Natural killer cell (primary cell): ENCODE results near the gene TRAPPC1. TPM values are rescaled to one million over a fixed set of nuclear protein-coding genes. Genes with fewer than 3 reads are reported as not detected.

Experiments
- ATAC-seq, 3 donors: fragments of 150-1000 bp in 2 of 3; fragments of 200-7000 bp in 1 of 3; cut with Tn5 transposase; 1 replicate in 1 of 3; 2 replicates in 2 of 3; pipeline ENCODE4 v1.10.0; 2021; ENCODE audit warnings: mild to moderate bottlenecking in 2 of 3, moderate library complexity in 2 of 3
- DNase-seq, 2 donors: peaks; one replicate each; pipeline versions ENCODE4 v3.0.0 to v3.0.0-alpha.2; 2013 to 2021; ENCODE audit warnings: mixed read lengths in 1 of 2
- H3K27ac ChIP-seq: one replicate; pipeline ENCODE4 v1.5.1; 2013; ENCODE audit warnings: mild to moderate bottlenecking, low read length
- H3K27me3 ChIP-seq: one replicate; pipeline ENCODE4 v1.6.1; 2013; ENCODE audit warnings: low read length; ENCODE audit not compliant: control insufficient read depth, insufficient read depth
- H3K36me3 ChIP-seq: one replicate; pipeline ENCODE4 v1.6.1; 2013; ENCODE audit warnings: low read length; ENCODE audit not compliant: control insufficient read depth, insufficient read depth
- H3K4me1 ChIP-seq: one replicate; pipeline ENCODE4 v1.6.1; 2013; ENCODE audit warnings: low read length; ENCODE audit not compliant: control insufficient read depth, insufficient read depth
- H3K4me3 ChIP-seq: one replicate; pipeline ENCODE4 v1.5.1; 2013; ENCODE audit warnings: low read length
- H3K9me3 ChIP-seq: one replicate; pipeline ENCODE4 v1.6.1; 2013; ENCODE audit warnings: low read length; ENCODE audit not compliant: control insufficient read depth, insufficient read depth
- H3K27ac Mint-ChIP-seq, 2 donors: one replicate each; pipeline ENCODE4 v1.8.0; 2022; ENCODE audit warnings: mild to moderate bottlenecking in 2 of 2, mixed read lengths in 2 of 2, moderate library complexity in 1 of 2
- H3K27me3 Mint-ChIP-seq, 2 donors: one replicate each; pipeline ENCODE4 v1.8.0; 2022; ENCODE audit warnings: low read depth in 2 of 2, mixed read lengths in 2 of 2
- H3K36me3 Mint-ChIP-seq: one replicate; pipeline ENCODE4 v1.8.0; 2022; ENCODE audit warnings: mixed read lengths
- H3K4me1 Mint-ChIP-seq, 2 donors: one replicate each; pipeline ENCODE4 v1.8.0; 2022; ENCODE audit warnings: mixed read lengths in 2 of 2
- H3K4me3 Mint-ChIP-seq: one replicate; pipeline ENCODE4 v1.8.0; 2022; ENCODE audit warnings: mild to moderate bottlenecking, moderate library complexity, mixed read lengths
- H3K9me3 Mint-ChIP-seq, 2 donors: one replicate each; pipeline ENCODE4 v1.8.0; 2022; ENCODE audit warnings: mixed read lengths in 2 of 2
- WGBS: methylation state at CpG from one replicate; pipeline ENCODE4 v1.1.7; 2013; ENCODE audit warnings: missing lambda C conversion rate; ENCODE audit not compliant: insufficient coverage; 5-methylcytosine and 5-hydroxymethylcytosine counted together
- intact Hi-C: fragments of 100-400 bp; cut with micrococcal nuclease; formaldehyde crosslinking; loops from one replicate; pipeline ENCODE4 v1.14.2; 2022
- total RNA-seq, 4 donors: library from RNA; stranded (reverse); fragments of 120-200 nt in 1 of 4; gene quantifications; one replicate each; pipeline versions ENCODE4 v1.2.3 to v1.2.4, GENCODE V29; 2013 to 2022
- TF ChIP-seq, protein P1 (sequence below): fragments of 200-600 bp; IDR thresholded peaks from one replicate; pipeline ENCODE4 v1.8.0; 2022; ENCODE audit warnings: antibody characterized with exemption

The TRAPPC1 gene
- total RNA-seq, 3 donors from 2014 or later (not counting 1 experiment from before 2014, with no cell fraction given) = 122 to 144 (median 135) TPM

DNA sequence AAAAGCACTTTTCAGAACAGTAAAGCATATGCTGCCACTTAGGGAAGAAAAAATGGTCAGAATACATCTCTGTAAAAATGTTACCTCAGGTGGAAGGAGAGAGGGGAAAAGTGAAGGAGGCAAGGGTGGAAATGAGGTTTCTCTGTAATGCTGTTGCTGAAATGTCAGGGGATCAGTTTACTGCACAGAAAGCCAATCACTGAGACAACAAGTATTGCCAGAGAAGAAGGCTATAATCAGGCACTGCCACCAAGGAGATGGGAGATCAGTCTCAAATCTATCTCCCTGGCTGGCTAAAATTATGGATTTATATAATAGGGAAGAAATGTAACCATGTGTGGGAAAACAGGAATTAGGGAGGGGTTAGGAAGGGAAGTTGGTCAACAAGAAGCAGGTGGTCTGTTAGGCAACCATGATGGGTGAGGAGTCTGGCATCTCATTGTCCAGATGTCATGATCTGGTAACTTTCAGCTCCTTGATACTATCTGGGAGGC is 42.9 kb upstream of the TRAPPC1 start:
- H3K9me3 ChIP-seq = peaks cover 22% of the 10 kb centered on the region
- no peaks in the 10 kb centered on the region for H3K4me1 ChIP-seq
- H3K27me3 ChIP-seq = no peaks in the 10 kb centered on the region
- no peaks in the 10 kb centered on the region for H3K36me3 ChIP-seq
- TF ChIP-seq, protein P1, sequence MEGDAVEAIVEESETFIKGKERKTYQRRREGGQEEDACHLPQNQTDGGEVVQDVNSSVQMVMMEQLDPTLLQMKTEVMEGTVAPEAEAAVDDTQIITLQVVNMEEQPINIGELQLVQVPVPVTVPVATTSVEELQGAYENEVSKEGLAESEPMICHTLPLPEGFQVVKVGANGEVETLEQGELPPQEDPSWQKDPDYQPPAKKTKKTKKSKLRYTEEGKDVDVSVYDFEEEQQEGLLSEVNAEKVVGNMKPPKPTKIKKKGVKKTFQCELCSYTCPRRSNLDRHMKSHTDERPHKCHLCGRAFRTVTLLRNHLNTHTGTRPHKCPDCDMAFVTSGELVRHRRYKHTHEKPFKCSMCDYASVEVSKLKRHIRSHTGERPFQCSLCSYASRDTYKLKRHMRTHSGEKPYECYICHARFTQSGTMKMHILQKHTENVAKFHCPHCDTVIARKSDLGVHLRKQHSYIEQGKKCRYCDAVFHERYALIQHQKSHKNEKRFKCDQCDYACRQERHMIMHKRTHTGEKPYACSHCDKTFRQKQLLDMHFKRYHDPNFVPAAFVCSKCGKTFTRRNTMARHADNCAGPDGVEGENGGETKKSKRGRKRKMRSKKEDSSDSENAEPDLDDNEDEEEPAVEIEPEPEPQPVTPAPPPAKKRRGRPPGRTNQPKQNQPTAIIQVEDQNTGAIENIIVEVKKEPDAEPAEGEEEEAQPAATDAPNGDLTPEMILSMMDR = no peak
- no peaks in the 10 kb centered on the region for H3K4me1 Mint-ChIP-seq
- ATAC-seq (no peak), DNase-seq (no peak)
- H3K27me3 Mint-ChIP-seq = peaks cover 16 to 21% of the 10 kb centered on the region in 2 donors
- H3K9me3 Mint-ChIP-seq = peaks cover 6 to 11% of the 10 kb centered on the region in 2 donors
- intact Hi-C loops = no loop called here
- no peak overlapping the region for H3K4me3 Mint-ChIP-seq
- H3K27ac Mint-ChIP-seq = no peak overlapping the region
- no peak overlapping the region for H3K27ac ChIP-seq
- no peak overlapping the region for H3K4me3 ChIP-seq
- peaks cover 13% of the 10 kb centered on the region for H3K36me3 Mint-ChIP-seq

DNA sequence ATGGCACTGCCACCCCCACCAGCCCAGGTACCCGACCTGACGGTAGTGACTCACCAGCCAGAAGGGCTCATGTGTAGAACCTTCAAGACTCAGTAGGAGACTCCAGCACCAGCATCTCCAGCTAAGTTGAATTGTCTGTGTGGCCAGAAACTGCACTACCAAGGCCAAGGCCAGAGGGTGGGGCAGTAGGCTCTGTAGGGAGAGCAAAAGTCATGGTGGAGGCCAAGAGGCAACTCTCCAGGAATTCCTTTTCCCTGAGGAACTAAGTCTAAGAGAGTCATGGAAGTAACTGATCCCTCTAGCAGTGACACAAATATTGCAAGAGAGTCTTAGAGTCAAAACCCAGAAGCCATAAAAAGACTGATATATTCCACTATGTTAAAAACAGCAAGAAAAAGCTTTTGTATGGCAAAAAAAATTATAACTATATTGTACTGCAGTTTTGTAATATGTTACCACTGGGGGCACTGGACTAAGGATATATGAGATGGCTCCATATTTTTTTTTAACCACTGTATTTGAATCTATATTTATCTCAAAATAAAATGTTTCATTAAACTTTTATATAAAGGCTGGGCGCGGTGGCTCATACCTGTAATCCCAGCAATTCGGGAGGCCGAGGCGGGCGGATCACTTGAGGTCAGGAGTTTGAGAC is 40.5 kb upstream of the TRAPPC1 start:
- TF ChIP-seq, protein P1 = no peak
- Histone ChIP-seq H3K36me3 (no peaks in the 10 kb centered on the region), H3K27me3 (no peaks in the 10 kb centered on the region), H3K9me3 (peaks cover 22% of the 10 kb centered on the region), H3K27ac (no peak overlapping the region), H3K4me1 (no peaks in the 10 kb centered on the region), H3K4me3 (no peak overlapping the region)
- H3K36me3 Mint-ChIP-seq = peaks cover 13% of the 10 kb centered on the region
- ATAC-seq = no peak
- H3K9me3 Mint-ChIP-seq = peaks cover 6 to 11% of the 10 kb centered on the region in 2 donors
- intact Hi-C loops = no loop called here
- WGBS = 95% methylated on average over 6 of the region's 8 CpGs
- H3K27ac Mint-ChIP-seq = no peak overlapping the region
- H3K4me3 Mint-ChIP-seq = no peak overlapping the region
- DNase-seq = no peak
- peaks cover 16% of the 10 kb centered on the region in 2 donors for H3K27me3 Mint-ChIP-seq
- no peaks in the 10 kb centered on the region for H3K4me1 Mint-ChIP-seq

DNA sequence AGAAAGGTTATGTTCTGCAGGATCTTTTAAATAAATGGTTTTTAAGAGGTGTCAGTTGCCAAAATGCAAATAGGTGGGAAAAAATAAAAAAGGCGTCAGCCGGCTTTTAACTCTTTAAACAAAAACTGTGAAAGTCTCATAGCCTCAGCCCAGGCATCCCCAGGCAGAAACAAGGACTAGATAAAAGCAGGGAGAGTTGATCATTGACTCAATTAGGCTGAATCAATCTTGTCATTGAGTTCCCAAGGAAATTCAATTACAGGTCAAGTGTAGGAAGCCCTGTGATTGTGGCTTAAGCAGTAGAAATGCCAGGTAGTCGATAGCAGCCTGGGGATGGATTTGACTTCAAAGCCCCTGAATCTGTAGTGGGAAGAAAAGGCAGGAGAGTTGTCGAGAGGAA is 39.9 kb upstream of the TRAPPC1 start:
- peaks cover 13% of the 10 kb centered on the region for H3K36me3 Mint-ChIP-seq
- peaks cover 10 to 16% of the 10 kb centered on the region in 2 donors for H3K27me3 Mint-ChIP-seq
- peaks cover 6 to 11% of the 10 kb centered on the region in 2 donors for H3K9me3 Mint-ChIP-seq
- TF ChIP-seq, protein P1 = no peak
- H3K27ac Mint-ChIP-seq = no peak overlapping the region
- H3K9me3 ChIP-seq = peaks cover 22% of the 10 kb centered on the region
- 86% methylated on average over 4 of the region's 4 CpGs for WGBS
- H3K4me1 ChIP-seq = no peaks in the 10 kb centered on the region
- H3K36me3 ChIP-seq = no peaks in the 10 kb centered on the region
- H3K27ac ChIP-seq = no peak overlapping the region
- H3K4me3 ChIP-seq = no peak overlapping the region
- no peak overlapping the region for H3K4me3 Mint-ChIP-seq
- DNase-seq = no peak
- no peaks in the 10 kb centered on the region for H3K4me1 Mint-ChIP-seq
- intact Hi-C loops = no loop called here
- ATAC-seq = no peak
- H3K27me3 ChIP-seq = no peaks in the 10 kb centered on the region

DNA sequence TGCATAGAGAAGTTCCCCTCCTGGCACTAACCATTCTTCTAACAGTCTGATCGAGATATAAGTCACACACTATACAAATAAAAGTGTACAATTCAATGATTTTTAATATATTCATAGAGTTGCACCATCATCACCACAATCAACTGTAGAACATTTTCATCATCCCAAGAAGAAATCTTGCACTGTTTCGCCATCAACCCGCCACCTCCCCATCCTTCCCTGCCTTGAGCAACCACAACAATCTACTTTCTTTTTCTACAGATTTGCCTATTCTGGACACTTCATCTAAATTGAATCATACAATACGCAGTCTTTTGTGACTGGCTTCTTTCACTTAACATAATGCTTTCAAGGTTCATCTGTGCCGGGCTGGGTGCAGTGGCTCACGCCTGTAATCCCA is 37.7 kb upstream of the TRAPPC1 start:
- H3K27ac Mint-ChIP-seq = no peak overlapping the region
- no peak for DNase-seq
- no peaks in the 10 kb centered on the region for H3K36me3 ChIP-seq
- 78% methylated on average over 6 of the region's 6 CpGs for WGBS
- H3K4me3 Mint-ChIP-seq = no peak overlapping the region
- TF ChIP-seq, protein P1 = no peak
- H3K4me1 Mint-ChIP-seq = no peaks in the 10 kb centered on the region
- H3K9me3 ChIP-seq = peaks cover 8% of the 10 kb centered on the region
- peaks cover 5% of the 10 kb centered on the region for H3K36me3 Mint-ChIP-seq
- intact Hi-C loops = no loop called here
- no peak for ATAC-seq
- no peaks in the 10 kb centered on the region for H3K4me1 ChIP-seq
- no peak overlapping the region for H3K4me3 ChIP-seq
- no peaks in the 10 kb centered on the region for H3K27me3 ChIP-seq
- no peak overlapping the region for H3K27ac ChIP-seq
- peaks cover 2% of the 10 kb centered on the region in 2 donors for H3K9me3 Mint-ChIP-seq
- H3K27me3 Mint-ChIP-seq = peaks cover 8 to 12% of the 10 kb centered on the region in 2 donors
